OCI-LY7 (cell line): ENCODE results near the gene RELN. TPM values are rescaled to one million over a fixed set of nuclear protein-coding genes. Genes with fewer than 3 reads are reported as not detected.

Experiments
- BruUV-seq: library from RNA; stranded (reverse); fragments of 400-500 nt; replicated peaks from 2 replicates; lab custom pipeline; 2021; lab: Mats Ljungman, UMichigan
- CTCF ChIA-PET: fragments of 300-600 bp; sonication (Branson Sonifier 250); formaldehyde crosslinking; loops from one replicate; lab custom pipeline; 2022; ENCODE audit warnings: antibody characterized with exemption; ENCODE audit not compliant: unreplicated experiment; lab: Charles Lee
- POLR2A ChIA-PET: fragments of 300-600 bp; sonication (Branson Sonifier 250); formaldehyde crosslinking; loops from one replicate; lab custom pipeline; 2022; ENCODE audit warnings: antibody characterized with exemption; lab: Charles Lee
- DNase-seq: peaks from one replicate; pipeline ENCODE4 v3.0.0-alpha.2; 2015; ENCODE audit warnings: low spot score
- H2AFZ ChIP-seq: fragments of 200-600 bp; sonication (generic), shearing (Covaris generic); 2 replicates; pipeline ENCODE4 v1.6.1; 2014; ENCODE audit warnings: mild to moderate bottlenecking, antibody characterized with exemption, low read length, moderate library complexity
- H3K27ac ChIP-seq: fragments of 200-600 bp; sonication (generic); 2 replicates; pipeline ENCODE4 v1.5.1; 2014; ENCODE audit warnings: mixed run types, low read depth, mild to moderate bottlenecking, moderate library complexity, low read length, inconsistent platforms; ENCODE audit not compliant: poor library complexity, severe bottlenecking
- H3K36me3 ChIP-seq: fragments of 200-600 bp; sonication (generic); 2 replicates; pipeline ENCODE4 v1.6.1; 2014; ENCODE audit warnings: mild to moderate bottlenecking, antibody characterized with exemption, low read length, moderate library complexity, mixed read lengths; ENCODE audit not compliant: insufficient read depth
- H3K4me1 ChIP-seq: fragments of 200-600 bp; sonication (generic); 2 replicates; pipeline ENCODE4 v1.5.1; 2014; ENCODE audit warnings: mild to moderate bottlenecking, low read length; ENCODE audit not compliant: insufficient read depth, poor library complexity, severe bottlenecking
- H3K4me2 ChIP-seq: fragments of 200-600 bp; sonication (generic); 2 replicates; pipeline ENCODE4 v1.6.1; 2014; ENCODE audit warnings: mild to moderate bottlenecking, low read length
- H3K4me3 ChIP-seq: fragments of 200-600 bp; sonication (generic); 2 replicates; pipeline ENCODE4 v1.5.1; 2014; ENCODE audit warnings: mild to moderate bottlenecking, low read depth, low read length; ENCODE audit not compliant: poor library complexity, severe bottlenecking
- H3K79me2 ChIP-seq: fragments of 200-600 bp; sonication (generic); 2 replicates; pipeline ENCODE4 v1.6.1; 2016; ENCODE audit warnings: low read depth, mild to moderate bottlenecking, low read length, moderate library complexity, mixed read lengths; ENCODE audit not compliant: insufficient read depth
- H3K9me2 ChIP-seq: fragments of 200-600 bp; sonication (generic); 2 replicates; pipeline ENCODE4 v1.6.1; 2016; ENCODE audit warnings: mild to moderate bottlenecking, low read length, mixed read lengths; ENCODE audit not compliant: insufficient read depth
- H3K9me3 ChIP-seq: fragments of 200-600 bp; sonication (generic); 2 replicates; pipeline ENCODE4 v1.6.1; 2014; ENCODE audit warnings: mild to moderate bottlenecking, mixed run types, low read length, mixed read lengths
- H4K20me1 ChIP-seq: fragments of 200-600 bp; sonication (generic); 2 replicates; pipeline ENCODE4 v1.6.1; 2014; ENCODE audit warnings: mild to moderate bottlenecking, antibody characterized with exemption, low read length, moderate library complexity, mixed read lengths; ENCODE audit not compliant: insufficient read depth
- EZH2phosphoT487 ChIP-seq: fragments of 200-600 bp; sonication (generic); IDR thresholded peaks from 2 replicates; pipeline ENCODE4 v1.6.1; 2018; ENCODE audit warnings: low read depth, borderline replicate concordance, mild to moderate bottlenecking, mixed run types, antibody characterized with exemption, low read length, moderate library complexity, mixed read lengths
- intact Hi-C: fragments of 100-400 bp; cut with micrococcal nuclease; formaldehyde crosslinking; loops from one replicate; pipeline ENCODE4 v1.10.0; 2022; ENCODE audit not compliant: unreplicated experiment
- total RNA-seq, 2 experiments: library from RNA; depleted of rRNA in 1 of 2; stranded (reverse); fragments of >200 nt in 1 of 2; shearing (Covaris generic) in 1 of 2; gene quantifications; 2 replicates each; pipeline ENCODE4 v1.2.3, GENCODE V29; 2014 to 2022
- TF ChIP-seq, protein P1 (sequence below): fragments of 200-600 bp; sonication (generic); conservative IDR thresholded peaks from 2 replicates; pipeline ENCODE4 v1.5.1; 2014; ENCODE audit warnings: mild to moderate bottlenecking, antibody characterized with exemption, low read length, moderate library complexity, mixed read lengths

The RELN gene
- total RNA-seq, 2 experiments from 2014 or later, result not detected

GRCh38 chr7:103541026-103541425 is 448.4 kb downstream of the RELN start:
- POLR2A ChIA-PET, result no interaction called here

DNA sequence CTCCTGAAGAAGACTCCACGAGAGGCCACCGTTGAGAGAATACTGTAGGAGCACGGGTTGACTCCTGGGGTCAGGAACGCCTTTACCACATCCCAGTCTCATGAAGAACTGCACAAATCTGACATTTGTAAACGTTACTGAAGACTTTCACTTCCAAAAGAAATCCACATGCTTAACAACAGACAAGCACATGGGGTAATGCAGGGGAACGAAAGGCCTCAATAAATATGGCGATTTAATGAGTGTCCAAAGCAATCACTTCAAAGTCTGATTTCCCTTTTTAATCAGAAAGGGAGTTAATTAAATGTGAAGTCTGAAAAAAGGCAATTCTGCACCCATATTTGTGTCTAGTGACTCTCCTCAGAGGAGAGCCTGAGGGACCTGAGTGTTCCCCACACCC is 449.1 kb downstream of the RELN start:
- DNase-seq, result no peak
- no TSS peak for BruUV-seq

More at GRCh38 chr7:103541026-103541425, 448.4 kb downstream of the RELN start:
- Histone ChIP-seq H3K4me3 (no peak overlapping the region), H3K36me3 (no peaks in the 10 kb centered on the region), H2AFZ (no peak overlapping the region), H3K4me2 (no peak overlapping the region), H3K4me1 (no peaks in the 10 kb centered on the region), H4K20me1 (no peaks in the 10 kb centered on the region), H3K27ac (no peak overlapping the region), H3K79me2 (no peaks in the 10 kb centered on the region), H3K9me2 (no peaks in the 10 kb centered on the region), H3K9me3 (no peaks in the 10 kb centered on the region)
- no peak for TF ChIP-seq EZH2phosphoT487
- TF ChIP-seq, protein P1, sequence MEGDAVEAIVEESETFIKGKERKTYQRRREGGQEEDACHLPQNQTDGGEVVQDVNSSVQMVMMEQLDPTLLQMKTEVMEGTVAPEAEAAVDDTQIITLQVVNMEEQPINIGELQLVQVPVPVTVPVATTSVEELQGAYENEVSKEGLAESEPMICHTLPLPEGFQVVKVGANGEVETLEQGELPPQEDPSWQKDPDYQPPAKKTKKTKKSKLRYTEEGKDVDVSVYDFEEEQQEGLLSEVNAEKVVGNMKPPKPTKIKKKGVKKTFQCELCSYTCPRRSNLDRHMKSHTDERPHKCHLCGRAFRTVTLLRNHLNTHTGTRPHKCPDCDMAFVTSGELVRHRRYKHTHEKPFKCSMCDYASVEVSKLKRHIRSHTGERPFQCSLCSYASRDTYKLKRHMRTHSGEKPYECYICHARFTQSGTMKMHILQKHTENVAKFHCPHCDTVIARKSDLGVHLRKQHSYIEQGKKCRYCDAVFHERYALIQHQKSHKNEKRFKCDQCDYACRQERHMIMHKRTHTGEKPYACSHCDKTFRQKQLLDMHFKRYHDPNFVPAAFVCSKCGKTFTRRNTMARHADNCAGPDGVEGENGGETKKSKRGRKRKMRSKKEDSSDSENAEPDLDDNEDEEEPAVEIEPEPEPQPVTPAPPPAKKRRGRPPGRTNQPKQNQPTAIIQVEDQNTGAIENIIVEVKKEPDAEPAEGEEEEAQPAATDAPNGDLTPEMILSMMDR, result no peak
- no peak for DNase-seq
- intact Hi-C loops, result no loop called here
- BruUV-seq, result no TSS peak
- CTCF ChIA-PET, result no interaction called here

DNA sequence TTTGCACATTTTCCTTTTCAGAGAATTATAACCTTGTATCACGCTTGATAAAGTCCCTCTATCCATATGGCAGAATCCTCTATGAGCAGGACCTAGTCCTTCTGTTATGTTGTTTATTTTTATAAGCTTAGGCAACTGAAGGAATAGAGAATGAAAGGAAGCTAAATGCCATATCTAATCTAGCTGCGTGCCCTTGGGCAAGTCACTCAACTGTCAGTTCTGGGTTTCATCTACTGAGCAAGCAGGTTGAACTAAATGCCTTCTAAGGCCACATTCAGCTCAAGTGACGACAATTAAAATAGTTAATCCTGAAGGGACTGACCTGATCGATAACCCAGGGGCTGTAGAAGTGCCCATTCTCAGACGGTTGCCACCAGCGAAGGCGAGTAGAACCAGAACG is 449.6 kb downstream of the RELN start:
- no peak overlapping the region for H3K4me2 ChIP-seq
- no peaks in the 10 kb centered on the region for H3K36me3 ChIP-seq
- no peak overlapping the region for H3K4me3 ChIP-seq
- TF ChIP-seq, protein P1, result no peak
- TF ChIP-seq EZH2phosphoT487, result no peak
- no peaks in the 10 kb centered on the region for H4K20me1 ChIP-seq
- no peak overlapping the region for H3K27ac ChIP-seq
- H2AFZ ChIP-seq, result no peak overlapping the region
- BruUV-seq, result no TSS peak
- no peak for DNase-seq
- H3K9me2 ChIP-seq, result no peaks in the 10 kb centered on the region
- H3K79me2 ChIP-seq, result no peaks in the 10 kb centered on the region
- no peaks in the 10 kb centered on the region for H3K9me3 ChIP-seq
- intact Hi-C loops, result no loop called here
- H3K4me1 ChIP-seq, result no peaks in the 10 kb centered on the region
- ChIA-PET CTCF (no interaction called here), POLR2A (no interaction called here)

More for the DNA sequence above, 449.1 kb downstream of the RELN start:
- no peak for TF ChIP-seq EZH2phosphoT487
- TF ChIP-seq, protein P1, result no peak
- intact Hi-C loops, result no loop called here
- ChIA-PET CTCF (no interaction called here), POLR2A (no interaction called here)
- H3K9me2 ChIP-seq, result no peaks in the 10 kb centered on the region
- no peak overlapping the region for H3K27ac ChIP-seq
- no peaks in the 10 kb centered on the region for H3K36me3 ChIP-seq
- no peak overlapping the region for H2AFZ ChIP-seq
- no peaks in the 10 kb centered on the region for H3K4me1 ChIP-seq
- H3K4me3 ChIP-seq, result no peak overlapping the region
- no peak overlapping the region for H3K4me2 ChIP-seq
- no peaks in the 10 kb centered on the region for H3K9me3 ChIP-seq
- no peaks in the 10 kb centered on the region for H3K79me2 ChIP-seq
- no peaks in the 10 kb centered on the region for H4K20me1 ChIP-seq
